ENCODE measurements around the gene PTTG1.

Gene PTTG1

GRCh38 chr5:160473681-160474080 is 52.0 kb downstream of the PTTG1 start:
- no peak for DNase-seq (ENCODE audit: low spot score)

- DNase-seq (ENCODE audit: low spot score), result no peak
These were observed 52.4 kb downstream of the PTTG1 start for GRCh38 chr5:160474084-160474483.

- no peak for DNase-seq (ENCODE audit: low spot score)
These were observed 54.3 kb downstream of the PTTG1 start for GRCh38 chr5:160475864-160476438.

GRCh38 chr5:160477266-160477970 is 55.8 kb downstream of the PTTG1 start:
- DNase-seq (ENCODE audit: low spot score), result no peak

GRCh38 chr5:160478163-160478562 is 56.5 kb downstream of the PTTG1 start:
- no peak for DNase-seq (ENCODE audit: low spot score)
